Non-pigmented ciliary epithelial cell (primary cell): ENCODE results near the gene ANK2.

Experiments used
- DNase-seq: peaks from one replicate; pipeline ENCODE4 v3.0.0-alpha.2; 2010; ENCODE audit warnings: low read depth

The ANK2 gene

GRCh38 chr4:113049421-113050370 is at the start of gene ANK2:
Gene ANK2 (plus strand): TSS chr4:113049653. CDS start chr4:113049729, 76 bp downstream.
- DNase-seq: no peak

GRCh38 chr4:113003841-113004240 is 45.6 kb upstream of the ANK2 start:
- DNase-seq: no peak

GRCh38 chr4:113004655-113005054 is 44.8 kb upstream of the ANK2 start:
- no peak for DNase-seq

GRCh38 chr4:113006632-113007031 is 42.8 kb upstream of the ANK2 start:
- no peak for DNase-seq

GRCh38 chr4:113007151-113007550 is 42.3 kb upstream of the ANK2 start:
- DNase-seq: no peak

- no peak for DNase-seq
Measured at GRCh38 chr4:113008135-113008534, 41.3 kb upstream of the ANK2 start.

- no peak for DNase-seq
Measured at GRCh38 chr4:113008716-113009115, 40.7 kb upstream of the ANK2 start.

- no peak for DNase-seq
Measured at GRCh38 chr4:113009461-113009860, 40.0 kb upstream of the ANK2 start.

- no peak for DNase-seq
Measured at GRCh38 chr4:113012122-113012725, 37.2 kb upstream of the ANK2 start.

GRCh38 chr4:113012786-113013185 is 36.7 kb upstream of the ANK2 start:
- no peak for DNase-seq

GRCh38 chr4:113013751-113014150 is 35.7 kb upstream of the ANK2 start:
- no peak for DNase-seq

- DNase-seq: no peak
Measured at GRCh38 chr4:113016377-113016776, 33.1 kb upstream of the ANK2 start.

GRCh38 chr4:113020966-113021365 is 28.5 kb upstream of the ANK2 start:
- no peak for DNase-seq

GRCh38 chr4:113024388-113024787 is 25.1 kb upstream of the ANK2 start:
- DNase-seq: no peak

GRCh38 chr4:113025416-113025815 is 24.0 kb upstream of the ANK2 start:
- no peak for DNase-seq

- peak; percentile 35 for DNase-seq
Measured at GRCh38 chr4:113026556-113026955, 22.9 kb upstream of the ANK2 start.

- DNase-seq: no peak
Measured at GRCh38 chr4:113028074-113028473, 21.4 kb upstream of the ANK2 start.

GRCh38 chr4:113031212-113031611 is 18.2 kb upstream of the ANK2 start:
- no peak for DNase-seq

GRCh38 chr4:113040793-113041192 is 8.7 kb upstream of the ANK2 start:
- no peak for DNase-seq

- no peak for DNase-seq
Measured at GRCh38 chr4:113042502-113042901, 7.0 kb upstream of the ANK2 start.

GRCh38 chr4:113043591-113043990 is 5.9 kb upstream of the ANK2 start:
- no peak for DNase-seq

- DNase-seq: no peak
Measured at GRCh38 chr4:113050371-113050755, 910 bp downstream of the ANK2 start.

GRCh38 chr4:113050837-113051236 is 1.4 kb downstream of the ANK2 start:
- DNase-seq: no peak
